ENCODE measurements around the gene OGDH.
A peak's percentile ranks its signal among the peaks of the same experiment; 100 is the strongest.

Gene OGDH

DNA sequence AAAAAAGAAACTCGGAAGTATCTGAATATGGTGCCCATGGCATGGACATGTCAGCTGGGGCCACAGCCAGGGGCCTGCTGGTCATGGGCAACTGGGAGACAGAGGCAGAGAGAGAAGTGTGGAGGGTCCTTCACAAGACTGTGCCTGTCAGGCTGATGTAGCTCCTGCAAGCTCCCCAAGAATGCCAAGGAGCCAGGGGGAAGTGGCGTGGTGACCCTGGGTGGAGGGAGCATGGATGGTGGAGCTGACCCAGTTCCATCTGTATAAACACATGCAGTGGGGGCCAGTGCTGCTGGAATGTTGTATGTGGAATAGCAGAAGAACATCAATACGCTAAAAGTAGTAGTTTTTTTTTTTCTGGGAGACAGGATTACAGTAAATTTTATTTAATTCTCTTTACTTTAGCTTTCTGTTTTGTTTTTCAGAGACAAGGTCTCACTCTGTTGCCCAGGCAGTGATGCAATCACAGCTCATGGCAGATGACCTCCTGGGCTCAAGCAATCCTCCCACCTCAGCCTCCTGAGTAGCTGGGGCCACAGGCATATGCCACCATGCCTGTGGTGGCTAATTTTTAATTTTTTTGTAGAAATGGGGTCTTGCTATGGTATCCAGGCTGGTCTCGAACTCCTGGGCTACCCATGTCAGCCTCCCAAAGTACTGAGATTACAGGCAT, 131.8 kb downstream of the OGDH start:
- intact Hi-C loops (cut with DNase I; ENCODE audit: low total_unique reads) = no loop called here
- Histone ChIP-seq H3K4me3 (no peak overlapping the region), H3K27ac (no peak overlapping the region), H3K36me3 (no peaks in the 10 kb centered on the region), H3K27me3 (no peaks in the 10 kb centered on the region), H3K9me3 (no peaks in the 10 kb centered on the region), H3K4me1 (no peaks in the 10 kb centered on the region)
- TF ChIP-seq, protein P1, sequence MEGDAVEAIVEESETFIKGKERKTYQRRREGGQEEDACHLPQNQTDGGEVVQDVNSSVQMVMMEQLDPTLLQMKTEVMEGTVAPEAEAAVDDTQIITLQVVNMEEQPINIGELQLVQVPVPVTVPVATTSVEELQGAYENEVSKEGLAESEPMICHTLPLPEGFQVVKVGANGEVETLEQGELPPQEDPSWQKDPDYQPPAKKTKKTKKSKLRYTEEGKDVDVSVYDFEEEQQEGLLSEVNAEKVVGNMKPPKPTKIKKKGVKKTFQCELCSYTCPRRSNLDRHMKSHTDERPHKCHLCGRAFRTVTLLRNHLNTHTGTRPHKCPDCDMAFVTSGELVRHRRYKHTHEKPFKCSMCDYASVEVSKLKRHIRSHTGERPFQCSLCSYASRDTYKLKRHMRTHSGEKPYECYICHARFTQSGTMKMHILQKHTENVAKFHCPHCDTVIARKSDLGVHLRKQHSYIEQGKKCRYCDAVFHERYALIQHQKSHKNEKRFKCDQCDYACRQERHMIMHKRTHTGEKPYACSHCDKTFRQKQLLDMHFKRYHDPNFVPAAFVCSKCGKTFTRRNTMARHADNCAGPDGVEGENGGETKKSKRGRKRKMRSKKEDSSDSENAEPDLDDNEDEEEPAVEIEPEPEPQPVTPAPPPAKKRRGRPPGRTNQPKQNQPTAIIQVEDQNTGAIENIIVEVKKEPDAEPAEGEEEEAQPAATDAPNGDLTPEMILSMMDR (IDR thresholded peaks at IDR 0.05) = no peak
- no peak for DNase-seq

GRCh38 chr7:44738876-44739665, 132.6 kb downstream of the OGDH start:
- Histone ChIP-seq H3K27me3 (no peaks in the 10 kb centered on the region), H3K9me3 (no peaks in the 10 kb centered on the region), H3K4me3 (no peak overlapping the region), H3K27ac (no peak overlapping the region), H3K4me1 (no peaks in the 10 kb centered on the region), H3K36me3 (no peaks in the 10 kb centered on the region)
- TF ChIP-seq, protein P1 (IDR thresholded peaks at IDR 0.05) = no peak
- DNase-seq = no peak
- intact Hi-C loops (cut with DNase I; ENCODE audit: low total_unique reads) = no loop called here

DNA sequence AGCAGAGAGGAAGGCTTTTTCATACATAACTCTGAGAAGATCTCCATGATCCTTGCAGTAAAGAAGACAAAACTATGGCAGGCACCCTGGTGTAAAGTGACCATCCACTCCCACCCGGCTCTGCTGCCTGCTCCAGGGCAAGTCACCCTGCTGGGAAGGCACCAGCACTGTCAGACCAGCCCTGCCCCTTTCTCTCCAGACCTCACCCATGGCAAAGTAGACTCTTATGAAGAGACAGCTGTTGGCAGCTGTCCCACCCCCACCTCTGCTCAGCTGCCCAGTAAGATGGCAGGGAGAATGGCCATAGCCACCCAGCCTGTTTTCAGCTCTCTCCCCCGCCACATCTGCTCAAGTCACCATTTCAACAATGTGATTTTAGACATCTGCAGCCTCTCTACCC, 133.6 kb downstream of the OGDH start:
- no peak overlapping the region for H3K27ac ChIP-seq
- TF ChIP-seq, protein P1 (IDR thresholded peaks at IDR 0.05) = no peak
- H3K4me3 ChIP-seq = no peak overlapping the region
- H3K4me1 ChIP-seq = no peaks in the 10 kb centered on the region
- intact Hi-C loops (cut with DNase I; ENCODE audit: low total_unique reads) = no loop called here
- no peak for DNase-seq
- H3K36me3 ChIP-seq = no peaks in the 10 kb centered on the region
- no peaks in the 10 kb centered on the region for H3K9me3 ChIP-seq
- no peaks in the 10 kb centered on the region for H3K27me3 ChIP-seq

DNA sequence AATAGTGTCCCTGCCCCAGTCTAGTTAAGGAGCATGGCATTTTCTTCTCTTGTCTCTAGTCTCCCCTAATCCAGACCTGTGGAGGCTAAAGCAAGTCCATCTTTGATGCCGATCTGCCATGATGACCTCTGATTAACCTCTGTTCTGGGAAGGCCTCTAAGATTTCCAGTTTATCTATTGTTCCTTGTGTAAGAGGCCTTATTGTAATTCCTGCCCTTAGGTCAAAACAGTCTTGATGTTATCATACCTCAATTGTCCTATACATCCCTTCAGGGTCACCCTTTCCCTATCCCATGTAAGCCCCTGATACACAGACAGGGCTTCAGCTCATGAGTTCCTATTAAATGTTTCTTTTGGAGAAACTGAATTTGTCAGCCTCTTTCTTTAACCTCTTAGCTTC, 137.3 kb downstream of the OGDH start:
- no peaks in the 10 kb centered on the region for H3K27me3 ChIP-seq
- no peaks in the 10 kb centered on the region for H3K4me1 ChIP-seq
- H3K36me3 ChIP-seq = no peaks in the 10 kb centered on the region
- no peak overlapping the region for H3K4me3 ChIP-seq
- no peak overlapping the region for H3K27ac ChIP-seq
- no peak for DNase-seq
- TF ChIP-seq, protein P1 (IDR thresholded peaks at IDR 0.05) = no peak
- intact Hi-C loops (cut with DNase I; ENCODE audit: low total_unique reads) = no loop called here
- no peaks in the 10 kb centered on the region for H3K9me3 ChIP-seq

DNA sequence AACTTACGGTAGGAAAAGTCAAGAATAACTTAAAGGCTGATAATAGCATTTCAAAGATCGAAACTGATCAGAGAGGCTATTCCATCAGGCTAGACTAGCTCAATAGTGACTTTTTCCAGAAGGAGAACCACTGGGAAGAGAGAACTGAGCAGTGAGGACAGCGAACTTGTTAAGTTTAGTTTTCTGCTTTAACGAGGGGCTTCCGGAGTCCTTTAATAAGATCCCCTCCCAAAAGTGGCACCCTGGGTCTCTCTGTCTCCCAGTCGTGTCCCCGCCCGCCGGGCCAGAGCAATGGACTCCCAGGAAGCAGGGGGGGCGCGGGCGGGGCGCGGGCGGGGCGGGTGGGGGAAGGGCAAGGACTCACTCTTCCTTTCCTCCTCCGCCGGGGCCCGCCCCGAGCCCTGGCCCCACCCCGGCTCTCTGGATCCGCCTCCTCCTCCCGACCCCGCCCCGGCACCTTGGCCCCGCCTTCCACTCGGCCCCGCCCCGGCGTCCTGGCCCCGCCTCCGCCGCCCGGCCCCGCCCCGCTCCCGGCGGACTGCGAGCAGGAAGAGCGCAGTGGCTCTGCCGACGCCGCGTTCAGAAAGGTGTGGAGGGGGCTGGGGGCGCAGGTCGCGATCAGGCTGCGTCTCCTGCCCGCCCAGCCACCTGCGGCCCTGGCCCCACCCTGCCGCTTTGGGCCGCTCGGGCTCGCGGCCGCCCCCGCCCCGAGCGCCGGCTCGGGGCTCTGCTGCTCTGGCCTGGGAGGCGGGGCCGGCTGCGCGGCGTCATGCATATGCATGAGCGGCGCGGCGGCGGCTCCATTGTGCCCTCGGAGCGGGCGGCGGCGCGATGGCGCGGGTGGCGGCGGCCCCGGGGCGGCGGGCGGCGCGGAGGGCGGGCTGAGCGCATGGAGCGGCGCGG, 141.9 kb downstream of the OGDH start, which contains the start of gene ZMIZ2:
Gene ZMIZ2 (plus strand): TSS at position 803 of the 903 bp plus-strand sequence. CDS start 7,403 bp downstream, outside the sequence.
- peak; percentile 92 to 94 for DNase-seq
- Histone ChIP-seq H3K36me3 (no peaks in the 10 kb centered on the region), H3K4me3 (peak within 1 kb of the TSS; percentile 88 to 92), H3K27ac (peak within 1 kb of the TSS; percentile 83 to 91), H3K4me1 (peaks cover 0 to 26% (median 20%) of the 10 kb centered on the region in 4 donors), H3K27me3 (no peaks in the 10 kb centered on the region), H3K9me3 (no peaks in the 10 kb centered on the region)
- intact Hi-C loops (cut with DNase I; ENCODE audit: low total_unique reads) = loop anchor here (1.0 to 5.0 kb wide), 2 partner anchors 48 to 166 kb away; partner anchors contain the start of genes PPIA and TMED4
- TF ChIP-seq, protein P1 (IDR thresholded peaks at IDR 0.05) = no peak
